Fibroblast of villous mesenchyme (primary cell): ENCODE results near the gene KIF6. TPM values are rescaled to one million over a fixed set of nuclear protein-coding genes. Genes with fewer than 3 reads are reported as not detected.
A peak's percentile ranks its signal among the peaks of the same experiment; 100 is the strongest.

Experiments
- DNase-seq: peaks from one replicate; pipeline ENCODE4 v3.0.0-alpha.2; 2010; ENCODE audit warnings: low read depth
- H3K4me3 ChIP-seq: 2 replicates; pipeline ENCODE4 v1.5.1; 2011; ENCODE audit warnings: low read depth, mild to moderate bottlenecking, low read length
- total RNA-seq: library from RNA; depleted of rRNA; stranded (reverse); fragments of >200 nt; gene quantifications from 2 replicates; pipeline ENCODE4 v1.2.3, GENCODE V29; 2012
- TF ChIP-seq, protein P1 (sequence below): IDR thresholded peaks from 2 replicates; pipeline ENCODE4 v1.5.1; 2012; ENCODE audit warnings: low read depth, mild to moderate bottlenecking, low read length; ENCODE audit not compliant: insufficient read depth

The KIF6 gene
- total RNA-seq, 1 donor: 0.43 TPM

GRCh38 chr6:39317256-39317655, 408.0 kb downstream of the KIF6 start:
- no peak overlapping the region for H3K4me3 ChIP-seq
- TF ChIP-seq, protein P1, sequence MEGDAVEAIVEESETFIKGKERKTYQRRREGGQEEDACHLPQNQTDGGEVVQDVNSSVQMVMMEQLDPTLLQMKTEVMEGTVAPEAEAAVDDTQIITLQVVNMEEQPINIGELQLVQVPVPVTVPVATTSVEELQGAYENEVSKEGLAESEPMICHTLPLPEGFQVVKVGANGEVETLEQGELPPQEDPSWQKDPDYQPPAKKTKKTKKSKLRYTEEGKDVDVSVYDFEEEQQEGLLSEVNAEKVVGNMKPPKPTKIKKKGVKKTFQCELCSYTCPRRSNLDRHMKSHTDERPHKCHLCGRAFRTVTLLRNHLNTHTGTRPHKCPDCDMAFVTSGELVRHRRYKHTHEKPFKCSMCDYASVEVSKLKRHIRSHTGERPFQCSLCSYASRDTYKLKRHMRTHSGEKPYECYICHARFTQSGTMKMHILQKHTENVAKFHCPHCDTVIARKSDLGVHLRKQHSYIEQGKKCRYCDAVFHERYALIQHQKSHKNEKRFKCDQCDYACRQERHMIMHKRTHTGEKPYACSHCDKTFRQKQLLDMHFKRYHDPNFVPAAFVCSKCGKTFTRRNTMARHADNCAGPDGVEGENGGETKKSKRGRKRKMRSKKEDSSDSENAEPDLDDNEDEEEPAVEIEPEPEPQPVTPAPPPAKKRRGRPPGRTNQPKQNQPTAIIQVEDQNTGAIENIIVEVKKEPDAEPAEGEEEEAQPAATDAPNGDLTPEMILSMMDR: no peak
- DNase-seq: no peak

- H3K4me3 ChIP-seq: no peak within 1 kb of the TSS
- TF ChIP-seq, protein P1: no peak
- DNase-seq: no peak
Observed at GRCh38 chr6:39314273-39314795, 410.9 kb downstream of the KIF6 start, which contains the start of gene KCNK17. TSS of gene KCNK17 (minus strand) at chr6:39314419. CDS start at chr6:39314320, 99 bp downstream.

GRCh38 chr6:39313526-39314272, 411.5 kb downstream of the KIF6 start:
- DNase-seq: no peak
- TF ChIP-seq, protein P1: no peak
- H3K4me3 ChIP-seq: no peak overlapping the region

DNA sequence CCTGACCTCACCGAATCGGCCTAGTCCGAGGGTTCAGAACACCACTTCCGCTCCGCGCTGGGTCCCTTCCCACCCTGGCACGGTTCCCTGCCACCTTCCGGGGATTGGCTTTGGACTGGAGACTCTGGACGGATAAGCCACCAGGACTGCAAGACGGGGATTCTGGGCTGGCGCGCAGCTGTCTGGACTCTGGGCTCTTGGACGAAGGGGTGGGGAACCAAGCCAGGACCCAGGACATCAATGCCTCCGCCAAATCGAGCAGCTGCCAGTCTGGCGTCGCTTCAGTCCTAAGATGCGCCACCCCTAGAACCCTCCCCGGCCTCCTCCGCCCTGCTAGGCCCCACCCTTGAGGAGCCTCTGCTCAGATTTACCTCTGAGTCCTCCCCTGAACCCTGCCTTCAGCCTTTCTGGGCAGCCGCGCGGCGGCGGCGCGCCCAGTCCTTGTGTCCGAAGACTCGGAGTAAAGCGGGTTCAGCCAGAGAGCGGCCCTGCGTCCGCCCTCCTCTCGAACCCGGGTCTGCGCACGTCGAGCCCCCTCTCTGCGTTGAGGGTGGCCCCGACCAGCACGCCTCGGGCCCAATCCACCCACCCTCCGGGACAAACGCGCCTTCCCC, 412.2 kb downstream of the KIF6 start:
- no peak for DNase-seq
- TF ChIP-seq, protein P1: no peak
- no peak overlapping the region for H3K4me3 ChIP-seq

DNA sequence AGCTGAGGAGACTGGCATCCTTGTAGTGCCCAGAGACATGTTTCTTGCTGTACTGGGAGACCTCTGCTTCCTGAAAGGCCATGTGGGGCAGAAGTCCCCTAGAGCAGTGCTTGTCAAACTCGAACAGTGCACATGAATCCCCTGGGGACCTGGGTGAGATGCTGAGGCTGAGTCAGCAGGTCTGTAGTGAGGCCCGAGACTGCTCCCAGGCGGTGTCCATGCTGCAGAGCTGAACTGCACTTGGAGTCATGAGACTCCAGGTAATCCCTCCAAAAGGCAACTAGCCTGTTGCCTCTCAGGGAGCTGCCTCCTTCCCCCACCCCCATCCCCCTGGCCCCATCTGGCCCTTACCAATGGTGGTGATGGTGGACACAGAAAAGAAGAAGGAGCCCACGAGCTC, 414.7 kb downstream of the KIF6 start:
- no peak for DNase-seq
- TF ChIP-seq, protein P1: no peak
- no peak overlapping the region for H3K4me3 ChIP-seq

GRCh38 chr6:39309942-39310531, 415.2 kb downstream of the KIF6 start:
- DNase-seq: peak; percentile 65
- TF ChIP-seq, protein P1: peak; percentile 90
- H3K4me3 ChIP-seq: no peak overlapping the region
